Testis (tissue), 3 donors: ENCODE measurements around the gene TMEM38B. TPM values are rescaled to one million over a fixed set of nuclear protein-coding genes. Genes with fewer than 3 reads are reported as not detected.

Experiments
- DNase-seq: peaks from one replicate; pipeline ENCODE4 v3.0.0-alpha.2; 2019
- H3K27ac ChIP-seq, 2 donors: fragments of 200-600 bp; sonication (generic); one replicate each; pipeline ENCODE4 v1.5.1; 2019
- H3K27me3 ChIP-seq: fragments of 200-600 bp; sonication (generic); one replicate; pipeline ENCODE4 v1.5.1; 2019
- H3K36me3 ChIP-seq: fragments of 200-600 bp; sonication (generic); one replicate; pipeline ENCODE4 v1.5.1; 2017; ENCODE audit warnings: low read depth; ENCODE audit errors: missing control alignments
- H3K4me1 ChIP-seq: fragments of 200-600 bp; sonication (generic); one replicate; pipeline ENCODE4 v1.5.1; 2019
- H3K4me3 ChIP-seq, 2 donors: fragments of 200-600 bp; sonication (generic); one replicate each; pipeline ENCODE4 v1.5.1; 2017 to 2019
- H3K9me3 ChIP-seq: fragments of 200-600 bp; sonication (generic); one replicate; pipeline ENCODE4 v1.5.1; 2017
- CTCF ChIP-seq, 3 experiments: fragments of 450-650 bp in 2 of 3; fragments of 200-600 bp in 1 of 3; sonication (generic) in 1 of 3; IDR thresholded peaks; one replicate each; pipeline ENCODE4 v1.5.1; 2016 to 2019; ENCODE audit warnings: antibody characterized with exemption in 3 of 3, mild to moderate bottlenecking in 2 of 3, moderate library complexity in 1 of 3
- POLR2A ChIP-seq: fragments of 450-650 bp; IDR thresholded peaks from one replicate; pipeline ENCODE4 v1.6.1; 2017; ENCODE audit warnings: antibody characterized with exemption, mild to moderate bottlenecking, moderate library complexity
- WGBS, 2 donors: methylation state at CpG; one replicate each; pipeline ENCODE4 v1.1.5; 2018; 5-methylcytosine and 5-hydroxymethylcytosine counted together
- intact Hi-C: fragments of 100-400 bp; cut with DNase I; formaldehyde crosslinking; loops from one replicate; pipeline ENCODE4 v1.15.1; 2023; ENCODE audit warnings: low total_unique reads
- polyA plus RNA-seq: library from polyadenylated mRNA; stranded (reverse); fragments of 350-450 nt; fragmentation: Illumina TruSeq; extraction: RNeasy Lipid Tissue Mini Kit (QIAGEN cat#74804); gene quantifications from one replicate; pipeline ENCODE4 v1.2.3, GENCODE V29; 2014; ENCODE audit warnings: low read depth, low replicate concordance; ENCODE audit not compliant: insufficient read depth
- total RNA-seq, 2 donors: library from RNA; depleted of rRNA; stranded (reverse); fragments of >200 nt; gene quantifications; one replicate each; pipeline ENCODE4 v1.2.3, GENCODE V29; 2016

TMEM38B gene
- total and polyA plus RNA-seq, 3 donors from 2014 or later: 22.4 to 55.0 (median 29.9) TPM

- Histone ChIP-seq H3K27me3 (no peaks in the 10 kb centered on the region), H3K4me3 (no peak overlapping the region), H3K27ac (no peak overlapping the region), H3K4me1 (no peaks in the 10 kb centered on the region), H3K36me3 (no peaks in the 10 kb centered on the region), H3K9me3 (no peaks in the 10 kb centered on the region)
- WGBS, 2 donors: 82 to 83% methylated on average over 5 of the region's 5 CpGs
- intact Hi-C loops: no loop called here
- TF ChIP-seq CTCF (IDR thresholded peaks at IDR 0.05): no peak
- TF ChIP-seq POLR2A: no peak
- no peak for DNase-seq
These were observed 30.4 kb upstream of the TMEM38B start for GRCh38 chr9:105663914-105664313.

GRCh38 chr9:105667867-105668266, 26.5 kb upstream of the TMEM38B start:
- no peak for DNase-seq
- WGBS, 2 donors: 47 to 69% methylated on average over 4 of the region's 4 CpGs
- intact Hi-C loops: no loop called here
- Histone ChIP-seq H3K9me3 (no peaks in the 10 kb centered on the region), H3K27me3 (no peaks in the 10 kb centered on the region), H3K4me3 (no peak overlapping the region), H3K36me3 (no peaks in the 10 kb centered on the region), H3K27ac (no peak overlapping the region), H3K4me1 (no peaks in the 10 kb centered on the region)
- TF ChIP-seq CTCF (IDR thresholded peaks at IDR 0.05) (no peak), POLR2A (no peak)

- no peak for DNase-seq
- WGBS, 2 donors: 72 to 79% methylated on average over 3 of the region's 3 CpGs
- intact Hi-C loops: no loop called here
- Histone ChIP-seq H3K27me3 (no peaks in the 10 kb centered on the region), H3K27ac (no peak overlapping the region), H3K4me1 (no peaks in the 10 kb centered on the region), H3K9me3 (no peaks in the 10 kb centered on the region), H3K4me3 (no peak overlapping the region), H3K36me3 (no peaks in the 10 kb centered on the region)
- no peak for TF ChIP-seq POLR2A
- no peak for TF ChIP-seq CTCF (IDR thresholded peaks at IDR 0.05)
These were observed 24.0 kb upstream of the TMEM38B start for GRCh38 chr9:105670315-105670714.

- 82 to 84% methylated on average over 3 of the region's 3 CpGs for WGBS, 2 donors
These were observed 23.6 kb upstream of the TMEM38B start for GRCh38 chr9:105670775-105671174.

More at GRCh38 chr9:105670775-105671174, 23.6 kb upstream of the TMEM38B start:
- H3K9me3 ChIP-seq: no peaks in the 10 kb centered on the region
- no peak overlapping the region for H3K4me3 ChIP-seq
- TF ChIP-seq POLR2A (no peak), CTCF (IDR thresholded peaks at IDR 0.05) (no peak)
- H3K27me3 ChIP-seq: no peaks in the 10 kb centered on the region
- intact Hi-C loops: no loop called here
- no peaks in the 10 kb centered on the region for H3K36me3 ChIP-seq
- DNase-seq: no peak
- no peak overlapping the region for H3K27ac ChIP-seq
- H3K4me1 ChIP-seq: no peaks in the 10 kb centered on the region
